Measurements from ENCODE around the gene MAN1A2.

Gene MAN1A2

GRCh38 chr1:117561551-117561950 lies 194.3 kb downstream of the MAN1A2 start:
- DNase-seq = no peak

- DNase-seq = no peak
Observed at GRCh38 chr1:117562581-117563491, 195.6 kb downstream of the MAN1A2 start.

GRCh38 chr1:117563492-117563875 lies 196.2 kb downstream of the MAN1A2 start:
- DNase-seq = no peak

GRCh38 chr1:117564227-117565075 lies 197.2 kb downstream of the MAN1A2 start:
- DNase-seq = no peak

GRCh38 chr1:117565076-117565556 lies 197.9 kb downstream of the MAN1A2 start:
- no peak for DNase-seq

- no peak for DNase-seq
Observed at GRCh38 chr1:117565745-117566455, 198.7 kb downstream of the MAN1A2 start.

GRCh38 chr1:117566556-117566955 lies 199.3 kb downstream of the MAN1A2 start:
- no peak for DNase-seq

GRCh38 chr1:117567435-117567834 lies 200.2 kb downstream of the MAN1A2 start:
- DNase-seq = no peak

GRCh38 chr1:117567976-117568375 lies 200.7 kb downstream of the MAN1A2 start:
- no peak for DNase-seq

GRCh38 chr1:117568999-117569398 lies 201.8 kb downstream of the MAN1A2 start:
- no peak for DNase-seq

GRCh38 chr1:117569856-117570255 lies 202.6 kb downstream of the MAN1A2 start:
- no peak for DNase-seq

GRCh38 chr1:117570988-117571409 lies 203.8 kb downstream of the MAN1A2 start:
- peak; percentile 85 for DNase-seq

- DNase-seq = no peak
Observed at GRCh38 chr1:117571496-117571895, 204.2 kb downstream of the MAN1A2 start.

- no peak for DNase-seq
Observed at GRCh38 chr1:117572546-117572945, 205.3 kb downstream of the MAN1A2 start.

- no peak for DNase-seq
Observed at GRCh38 chr1:117573386-117574023, 206.3 kb downstream of the MAN1A2 start.

GRCh38 chr1:117574161-117574835 lies 207.0 kb downstream of the MAN1A2 start:
- no peak for DNase-seq

- DNase-seq = no peak
Observed at GRCh38 chr1:117575586-117576225, 208.5 kb downstream of the MAN1A2 start.

- no peak for DNase-seq
Observed at GRCh38 chr1:117576236-117576635, 209.0 kb downstream of the MAN1A2 start.

GRCh38 chr1:117577191-117577885 lies 210.1 kb downstream of the MAN1A2 start:
- no peak for DNase-seq

GRCh38 chr1:117578466-117578865 lies 211.2 kb downstream of the MAN1A2 start:
- no peak for DNase-seq

Data from NCI-H510A (cell line).